Stimulated activated CD8-positive, alpha-beta memory T cell treated with anti-CD3 and anti-CD28 coated beads, Interleukin-4, amount 100 ng/mL, for 24 hours (primary cell): ENCODE data around the gene DGKI.

ENCODE experiments used
- DNase-seq: peaks from one replicate; pipeline ENCODE4 v3.0.0-alpha.2; 2020; ENCODE audit warnings: low read depth

DGKI gene

GRCh38 chr7:137871170-137871915, 24.6 kb upstream of the DGKI start:
- no peak for DNase-seq

GRCh38 chr7:137870684-137871083, 23.9 kb upstream of the DGKI start:
- DNase-seq, result no peak

- no peak for DNase-seq
Measured at GRCh38 chr7:137870078-137870477, 23.3 kb upstream of the DGKI start.

GRCh38 chr7:137869260-137869659, 22.5 kb upstream of the DGKI start:
- DNase-seq, result no peak

GRCh38 chr7:137867289-137867688, 20.5 kb upstream of the DGKI start:
- DNase-seq, result no peak

GRCh38 chr7:137865764-137866163, 19.0 kb upstream of the DGKI start:
- DNase-seq, result no peak

- no peak for DNase-seq
Measured at GRCh38 chr7:137862964-137863363, 16.2 kb upstream of the DGKI start.

GRCh38 chr7:137862358-137862757, 15.6 kb upstream of the DGKI start:
- no peak for DNase-seq

- DNase-seq, result no peak
Measured at GRCh38 chr7:137860542-137860941, 13.8 kb upstream of the DGKI start.

- DNase-seq, result no peak
Measured at GRCh38 chr7:137853053-137853452, 6.3 kb upstream of the DGKI start.

- no peak for DNase-seq
Measured at GRCh38 chr7:137852108-137852507, 5.3 kb upstream of the DGKI start.

GRCh38 chr7:137850972-137851945, 4.5 kb upstream of the DGKI start:
- DNase-seq, result no peak

- DNase-seq, result no peak
Measured at GRCh38 chr7:137850571-137850970, 3.8 kb upstream of the DGKI start.

GRCh38 chr7:137848095-137848494, 1.3 kb upstream of the DGKI start:
- DNase-seq, result no peak

GRCh38 chr7:137847568-137848050, 835 bp upstream of the DGKI start:
- no peak for DNase-seq

GRCh38 chr7:137846549-137846826, 286 bp downstream of the DGKI start:
- no peak for DNase-seq

- DNase-seq, result no peak
Measured at GRCh38 chr7:137844677-137845425, 1.9 kb downstream of the DGKI start.

- no peak for DNase-seq
Measured at GRCh38 chr7:137839903-137840779, 6.6 kb downstream of the DGKI start.

GRCh38 chr7:137838706-137839315, 8.0 kb downstream of the DGKI start:
- DNase-seq, result no peak

GRCh38 chr7:137836541-137836940, 10.2 kb downstream of the DGKI start:
- no peak for DNase-seq

GRCh38 chr7:137836113-137836509, 10.7 kb downstream of the DGKI start:
- no peak for DNase-seq
